Measurements from ENCODE around the gene JAZF1. TPM values are rescaled to one million over a fixed set of nuclear protein-coding genes. Genes with fewer than 3 reads are reported as not detected.

Gene JAZF1
- total RNA-seq, 1 donor from 2014 or later, result 23.2 TPM

DNA sequence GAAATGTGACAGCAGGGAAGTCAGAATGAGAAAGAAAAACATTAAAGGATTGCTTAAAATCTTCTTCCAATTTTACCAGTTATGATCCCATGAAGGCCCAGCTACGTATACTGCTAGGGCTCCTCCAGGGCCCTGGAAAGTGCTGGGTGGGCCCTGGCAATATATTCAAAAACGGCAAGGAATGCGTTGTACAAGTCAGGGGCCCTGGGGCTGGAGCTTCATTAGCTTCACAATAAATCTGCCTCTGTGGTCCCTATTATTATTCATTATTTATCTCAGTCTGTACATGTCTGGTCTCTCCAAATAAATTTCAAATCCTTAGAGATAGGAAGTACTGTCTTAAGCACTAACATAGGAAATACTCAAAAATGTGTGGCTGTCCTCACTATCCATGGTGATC is 7.6 kb downstream of the JAZF1 start:
- intact Hi-C loops (cut with micrococcal nuclease), result loop anchor here (10.0 kb wide), 1 partner anchor 68 kb away; no protein-coding TSS in a partner anchor
- ATAC-seq, result no peak

DNA sequence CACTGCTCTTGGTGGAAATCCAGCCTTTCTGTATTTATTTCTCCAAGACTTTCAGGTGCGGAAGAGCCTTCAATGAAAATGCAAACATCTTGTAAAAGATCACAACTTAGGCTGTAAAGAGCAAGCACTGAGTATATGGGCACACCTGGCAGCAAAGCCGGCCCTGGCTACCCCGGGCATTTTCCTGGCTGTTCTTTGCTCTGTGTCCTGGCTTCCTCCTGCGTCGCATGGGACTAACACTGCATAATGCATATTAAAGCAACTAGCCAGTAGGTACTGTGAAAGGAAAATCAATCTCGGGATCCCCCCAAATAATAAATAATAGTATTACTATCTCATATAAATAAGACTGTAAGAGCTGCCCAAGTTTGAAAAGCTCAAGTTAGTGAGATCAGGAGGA is 9.9 kb downstream of the JAZF1 start:
- DNase-seq (no peak), ATAC-seq (peak; percentile 55)
- intact Hi-C loops (cut with micrococcal nuclease), result loop anchor here (10.0 kb wide), 1 partner anchor 66 kb away; no protein-coding TSS in a partner anchor

More for the DNA sequence above, 7.6 kb downstream of the JAZF1 start:
- no peak for DNase-seq

DNA sequence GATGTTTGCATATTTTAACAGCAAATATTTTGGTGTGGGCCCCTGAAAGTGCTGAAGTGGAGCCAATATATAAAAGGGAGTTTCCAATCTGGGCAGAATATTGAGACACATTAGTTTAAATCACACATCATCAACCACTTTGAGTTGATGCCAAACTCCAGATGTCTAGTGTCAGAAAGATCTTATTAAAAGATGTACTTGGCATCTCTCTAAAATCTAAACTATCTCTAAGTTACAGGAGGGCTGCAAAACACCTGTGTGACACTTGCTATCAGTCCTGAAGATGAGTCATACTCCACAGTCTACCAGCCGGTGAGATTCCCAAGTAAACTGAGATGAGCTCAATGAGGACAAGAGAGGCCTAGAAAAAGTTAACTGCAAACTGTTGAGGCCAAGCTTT is 11.4 kb downstream of the JAZF1 start:
- intact Hi-C loops (cut with micrococcal nuclease), result no loop called here
- DNase-seq (no peak), ATAC-seq (no peak)

DNA sequence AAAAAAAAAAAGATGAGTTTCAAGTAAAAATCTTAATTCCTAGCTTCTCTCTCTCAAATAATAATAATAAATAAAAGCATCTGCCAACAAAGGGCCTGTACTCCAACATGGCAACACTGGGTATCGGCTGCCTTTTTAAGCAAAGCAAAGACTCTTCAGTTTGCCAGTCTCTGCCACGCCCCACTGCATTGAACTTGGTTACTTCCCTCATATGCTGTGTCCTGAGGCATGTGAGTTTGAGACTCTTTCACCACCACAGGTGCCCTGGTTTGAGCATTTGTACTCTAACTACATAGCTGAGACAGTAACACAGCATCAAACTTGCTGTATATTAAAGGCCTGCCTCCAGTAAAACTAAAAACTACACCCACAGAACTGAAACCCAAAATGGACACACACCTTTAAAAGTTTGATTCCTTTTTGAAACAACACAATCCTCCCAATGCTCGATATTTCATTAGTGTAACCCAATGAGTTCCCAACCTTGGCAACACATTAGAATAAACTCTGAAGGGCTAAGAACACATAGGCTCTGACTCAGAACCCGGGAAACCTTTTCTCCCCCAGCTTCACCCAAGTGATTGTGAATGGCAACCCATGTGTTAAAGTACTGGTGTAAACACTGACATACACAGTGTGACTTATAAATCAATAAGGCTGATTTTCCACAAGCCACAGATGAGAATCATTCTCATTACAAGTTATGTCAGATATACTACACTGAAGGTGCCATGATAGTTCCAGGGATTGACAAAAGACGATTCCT is 12.0 kb downstream of the JAZF1 start:
- no peak for ATAC-seq
- intact Hi-C loops (cut with micrococcal nuclease), result no loop called here
- DNase-seq, result no peak

- DNase-seq (no peak), ATAC-seq (no peak)
- intact Hi-C loops (cut with micrococcal nuclease), result no loop called here
Observed at GRCh38 chr7:28166982-28167715, 13.4 kb downstream of the JAZF1 start.

DNA sequence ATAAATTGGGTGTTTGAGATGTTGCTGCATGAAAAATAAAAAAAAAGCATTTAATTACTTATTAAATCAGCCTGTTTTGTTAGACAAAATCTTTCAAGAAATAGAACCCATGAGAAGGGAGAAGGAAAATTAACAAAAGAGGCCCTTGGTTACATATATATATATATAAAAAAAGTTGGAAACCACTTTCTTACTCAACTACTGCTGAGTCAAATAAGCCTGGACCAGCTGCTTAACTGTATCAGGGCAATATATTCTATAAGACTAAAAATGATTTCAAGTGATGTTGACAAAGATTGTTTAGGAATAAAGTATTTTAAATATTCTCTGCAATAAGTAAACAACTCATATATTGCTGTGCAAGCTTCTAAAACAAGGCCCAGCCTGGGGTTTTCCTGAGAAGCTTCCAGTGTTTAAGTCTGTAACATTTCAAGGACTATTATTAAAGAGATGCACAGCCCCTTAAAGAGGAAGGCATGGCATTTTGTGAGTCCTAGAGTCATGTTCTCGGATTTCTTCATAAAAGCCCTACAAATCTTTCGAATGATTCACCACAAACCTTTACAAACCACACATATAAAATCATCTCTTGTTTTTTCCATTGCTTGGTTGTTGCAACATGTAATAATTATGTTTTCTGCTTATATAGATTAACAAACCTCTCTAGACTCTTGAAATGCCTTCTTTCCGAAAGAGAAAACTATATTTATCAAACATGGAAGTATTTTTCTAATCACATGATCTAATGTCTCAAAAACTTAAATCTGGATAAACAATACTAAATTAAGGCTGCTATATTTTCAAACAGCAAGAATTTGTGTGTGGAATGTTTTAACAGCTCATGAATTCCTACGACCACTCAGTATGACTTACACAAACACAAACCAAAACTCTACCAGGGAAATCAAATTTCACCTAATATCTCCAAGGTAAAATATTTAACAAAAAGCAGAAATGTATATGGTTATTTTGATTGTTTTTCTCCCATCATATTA is 14.3 kb downstream of the JAZF1 start:
- ATAC-seq (no peak), DNase-seq (no peak)
- intact Hi-C loops (cut with micrococcal nuclease), result no loop called here

DNA sequence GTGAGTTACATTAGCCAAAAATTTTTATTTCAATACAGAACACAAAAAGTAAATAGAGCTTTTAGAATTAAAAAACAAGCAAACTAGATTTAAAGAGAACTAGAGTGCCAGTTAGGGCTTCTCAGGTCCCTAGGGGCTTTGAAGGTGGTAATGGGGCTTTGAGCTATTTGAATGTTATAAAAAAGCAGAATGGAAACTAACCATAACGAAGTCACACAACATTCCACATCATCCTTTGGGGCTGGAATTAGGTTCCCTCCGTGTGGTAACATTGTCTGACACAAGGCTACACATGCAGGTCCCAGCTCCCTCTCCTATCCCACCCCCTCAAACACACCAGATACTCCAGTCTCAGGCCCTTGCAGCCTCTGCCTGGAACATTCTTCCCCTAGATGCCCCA is 15.3 kb downstream of the JAZF1 start:
- intact Hi-C loops (cut with micrococcal nuclease), result no loop called here
- no peak for DNase-seq
- no peak for ATAC-seq

DNA sequence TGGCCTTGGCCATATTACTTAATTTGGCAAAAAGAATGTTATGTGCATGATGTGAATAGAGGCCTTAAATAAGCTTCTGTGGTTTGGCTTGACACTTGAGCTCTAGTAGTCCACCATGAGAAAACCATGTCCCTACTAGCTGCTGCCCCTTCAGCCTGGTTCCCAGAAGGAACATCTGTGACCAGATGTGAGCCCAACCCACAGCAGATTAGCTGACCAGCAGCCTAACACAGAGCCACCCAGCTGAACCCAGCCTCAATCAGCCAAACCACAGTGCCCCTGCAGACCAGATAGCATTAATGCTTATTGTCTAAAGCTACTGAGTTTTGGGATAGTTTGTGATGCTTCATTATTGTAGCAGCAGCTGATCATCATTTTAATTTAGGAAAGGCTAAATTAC is 16.6 kb downstream of the JAZF1 start:
- intact Hi-C loops (cut with micrococcal nuclease), result no loop called here
- DNase-seq (no peak), ATAC-seq (peak; percentile 46)

- DNase-seq, result no peak
- ATAC-seq, result no peak
- intact Hi-C loops (cut with micrococcal nuclease), result no loop called here
Observed at GRCh38 chr7:28161331-28161730, 19.3 kb downstream of the JAZF1 start.

- DNase-seq (no peak), ATAC-seq (no peak)
- intact Hi-C loops (cut with micrococcal nuclease), result no loop called here
Observed at GRCh38 chr7:28160551-28160991, 20.0 kb downstream of the JAZF1 start.

DNA sequence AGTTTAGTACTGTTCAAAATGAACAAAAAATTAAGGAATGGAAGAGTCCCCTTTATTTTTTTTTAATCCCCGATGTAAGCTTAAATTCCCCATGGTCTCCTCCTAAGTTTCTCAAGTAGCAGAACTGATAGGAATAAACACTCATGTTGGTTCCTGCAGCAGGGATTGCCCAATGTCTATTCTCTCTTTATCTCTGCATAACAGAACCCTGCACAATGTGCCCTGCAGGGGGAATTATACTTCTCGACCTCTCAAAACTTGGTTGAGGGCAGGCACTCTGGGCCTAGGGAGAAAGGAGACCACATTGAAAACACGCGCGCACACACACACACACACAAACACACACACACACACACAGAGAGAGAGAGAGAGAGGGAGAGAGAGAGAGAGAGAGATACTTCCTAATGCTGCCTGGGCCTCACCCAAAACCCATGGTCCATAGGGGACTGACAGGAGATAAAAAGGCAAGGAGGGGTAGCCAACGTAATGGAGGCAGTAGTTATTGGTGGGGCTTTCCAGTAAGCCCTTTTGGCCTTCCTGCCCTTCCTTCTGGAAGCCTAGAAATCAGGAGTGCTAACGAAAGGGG is 22.7 kb downstream of the JAZF1 start:
- ATAC-seq, result peak; percentile 35
- DNase-seq, result no peak
- intact Hi-C loops (cut with micrococcal nuclease), result no loop called here

GRCh38 chr7:28157076-28157745 is 23.4 kb downstream of the JAZF1 start:
- ATAC-seq, result no peak
- no peak for DNase-seq
- intact Hi-C loops (cut with micrococcal nuclease), result no loop called here

DNA sequence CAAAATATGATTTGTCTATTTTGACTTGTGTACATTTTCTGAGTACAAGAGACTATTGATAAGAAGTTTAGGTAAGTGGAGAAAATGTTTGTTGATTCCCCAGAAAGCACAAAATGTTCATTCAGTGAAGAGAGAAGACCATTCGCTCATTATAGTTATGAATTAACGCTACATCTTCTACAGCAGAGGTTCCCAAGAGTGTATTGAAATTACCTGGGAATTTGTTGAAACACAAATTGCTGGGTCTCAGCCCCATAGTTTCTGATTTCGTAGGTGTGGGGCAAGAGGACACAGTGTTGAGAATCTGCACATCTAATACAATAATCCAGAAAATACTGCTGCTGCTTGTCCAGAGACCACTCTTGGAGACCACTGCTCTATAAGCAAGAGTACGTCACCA is 24.2 kb downstream of the JAZF1 start:
- intact Hi-C loops (cut with micrococcal nuclease), result no loop called here
- no peak for ATAC-seq
- DNase-seq, result no peak

DNA sequence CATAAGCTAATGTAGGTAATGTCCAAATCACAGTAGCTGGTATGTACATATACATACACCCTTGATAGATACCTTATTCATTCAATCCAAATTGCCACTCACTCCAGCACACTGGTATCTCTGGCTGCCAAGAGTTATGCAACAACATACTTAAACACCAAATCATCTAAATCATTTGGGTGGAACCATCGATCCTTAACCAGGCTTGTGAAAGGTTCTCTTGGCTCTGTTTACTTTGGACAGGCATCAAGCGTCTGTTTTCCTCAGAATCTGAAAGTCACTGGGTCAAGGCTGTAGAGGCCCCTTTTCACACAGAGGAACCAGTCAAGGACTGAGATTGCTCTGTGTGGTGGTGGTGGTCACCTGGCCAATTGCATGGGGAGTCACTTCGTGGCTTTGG is 24.6 kb downstream of the JAZF1 start:
- intact Hi-C loops (cut with micrococcal nuclease), result no loop called here
- ATAC-seq (peak; percentile 16), DNase-seq (no peak)

- DNase-seq (no peak), ATAC-seq (peak; percentile 40)
- intact Hi-C loops (cut with micrococcal nuclease), result no loop called here
Observed at GRCh38 chr7:28155019-28155660, 25.5 kb downstream of the JAZF1 start.

GRCh38 chr7:28152594-28152993 is 28.0 kb downstream of the JAZF1 start:
- DNase-seq (no peak), ATAC-seq (no peak)
- intact Hi-C loops (cut with micrococcal nuclease), result no loop called here

GRCh38 chr7:28151965-28152364 is 28.6 kb downstream of the JAZF1 start:
- no peak for DNase-seq
- no peak for ATAC-seq
- intact Hi-C loops (cut with micrococcal nuclease), result no loop called here
